K562 (cell line): ENCODE measurements around the gene CISD2. TPM values are rescaled to one million over a fixed set of nuclear protein-coding genes. Genes with fewer than 3 reads are reported as not detected.
A peak's percentile ranks its signal among the peaks of the same experiment; 100 is the strongest.

Source experiments
- CSDE1 ChIP-seq, 2 experiments: fragments of 450-650 bp; IDR thresholded peaks; 2 replicates each; pipeline ENCODE4 v1.6.1; 2016; ENCODE audit warnings: mild to moderate bottlenecking in 1 of 2
- E2F8 ChIP-seq: fragments of 450-650 bp; IDR thresholded peaks from 2 replicates; pipeline ENCODE4 v1.7.1; 2018; ENCODE audit warnings: mild to moderate bottlenecking, low read depth; ENCODE audit not compliant: partially characterized antibody
- GABPA ChIP-seq: fragments of 200-800 bp; sonication (Bioruptor generic); conservative IDR thresholded peaks from 2 replicates; pipeline ENCODE4 v1.6.1; 2016; ENCODE audit warnings: low read depth, missing genetic modification characterization, missing compliant biosample characterization
- GTF2A2 ChIP-seq: IDR thresholded peaks from 2 replicates; pipeline ENCODE4 v1.6.1; 2016; ENCODE audit warnings: mild to moderate bottlenecking, missing genetic modification characterization, missing compliant biosample characterization
- HDAC8 ChIP-seq: fragments of 450-650 bp; IDR thresholded peaks from 2 replicates; pipeline ENCODE4 v1.6.1; 2016; ENCODE audit warnings: mild to moderate bottlenecking, missing genetic modification characterization, moderate library complexity, missing compliant biosample characterization
- HINFP ChIP-seq: fragments of 450-650 bp; conservative IDR thresholded peaks from 2 replicates; pipeline ENCODE4 v1.6.1; 2016; ENCODE audit warnings: missing genetic modification characterization, low read depth, mild to moderate bottlenecking, control low read depth, missing compliant biosample characterization
- NCOA6 ChIP-seq: fragments of 450-650 bp; IDR thresholded peaks from 2 replicates; pipeline ENCODE4 v1.6.1; 2017; ENCODE audit warnings: mild to moderate bottlenecking
- POLR2AphosphoS5 ChIP-seq: IDR thresholded peaks from 2 replicates; pipeline ENCODE4 v1.6.1; 2011; ENCODE audit warnings: mild to moderate bottlenecking, low read depth, low read length, moderate library complexity; ENCODE audit not compliant: control insufficient read depth, insufficient read depth
- TAF7 ChIP-seq: fragments of 450-650 bp; IDR thresholded peaks from 2 replicates; pipeline ENCODE4 v1.6.1; 2016; ENCODE audit warnings: missing genetic modification characterization, missing compliant biosample characterization
- TFAP4 ChIP-seq: sonication (generic); formaldehyde crosslinking; IDR thresholded peaks from 2 replicates; pipeline ENCODE4 v1.8.0; 2022; ENCODE audit warnings: missing genetic modification reagents, mild to moderate bottlenecking, moderate library complexity, borderline replicate concordance
- THRAP3 ChIP-seq: fragments of 450-650 bp; IDR thresholded peaks from 2 replicates; pipeline ENCODE4 v1.6.1; 2016; ENCODE audit warnings: mild to moderate bottlenecking, inconsistent platforms, borderline replicate concordance
- ZFPM2 ChIP-seq: fragments of 250-450 bp; sonication (Bioruptor Pico); IDR thresholded peaks from 2 replicates; pipeline ENCODE4 v1.5.1; 2022; ENCODE audit warnings: mild to moderate bottlenecking
- ZNF318 ChIP-seq, 2 experiments: fragments of 450-650 bp; IDR thresholded peaks; 2 replicates each; pipeline ENCODE4 v1.6.1; 2016; ENCODE audit warnings: mild to moderate bottlenecking in 2 of 2, borderline replicate concordance in 1 of 2, low read depth in 1 of 2, moderate library complexity in 1 of 2
- polyA plus RNA-seq, 8 experiments: library from polyadenylated mRNA; depleted of rRNA in 4 of 8; stranded (reverse) in 5 of 8; unstranded in 3 of 8; fragments of >200 nt; fragmentation: Nextera tagmentation in 2 of 8; fragmentation: Illumina TruSeq in 1 of 8; extraction: Ambion mirVana in 2 of 8; extraction: Trizol in 1 of 8; gene quantifications; 2 replicates each; pipeline versions ENCODE4 v1.2.1 to v1.2.3, GENCODE V29; 2011 to 2014; ENCODE audit warnings: inconsistent platforms in 1 of 8, missing spikeins in 1 of 8
- total RNA-seq, 7 experiments: library from RNA; depleted of rRNA in 6 of 7; stranded (reverse); fragments of >200 nt in 6 of 7; fragmentation: Illumina TruSeq in 2 of 7; extraction: Trizol in 2 of 7; gene quantifications; 2 replicates each; pipeline versions ENCODE4 v1.2.1 to v1.2.3, GENCODE V29; 2011 to 2021; ENCODE audit warnings: low replicate concordance in 1 of 7

The CISD2 gene
- total and polyA plus RNA-seq, 9 of the 15 experiments (the other 6 are each of a cell fraction or from before 2014, with no cell fraction given), result 37.8 to 91.4 (median 59.8) TPM

GRCh38 chr4:102825261-102826091, 43.3 kb upstream of the CISD2 start (continued):
- TF ChIP-seq ZNF318 (IDR thresholded peaks at IDR 0.05; ENCODE audit: borderline replicate concordance in 1 of 2, low read depth in 1 of 2) (no peak), GTF2A2 (no peak), E2F8 (no peak), TFAP4 (CRISPR knock-in tag) (no peak), POLR2AphosphoS5 (0 out of 2 replicates have a peak, but pooled peaks have one; percentile 21), HINFP (no peak), TAF7 (tag) (no peak), CSDE1 (IDR thresholded peaks at IDR 0.05) (no peak), ZFPM2 (no peak), THRAP3 (no peak), HDAC8 (tag) (no peak), NCOA6 (no peak), GABPA (tag) (peak; percentile 86)
